ENCODE measurements around the gene OSBPL9. TPM values are rescaled to one million over a fixed set of nuclear protein-coding genes. Genes with fewer than 3 reads are reported as not detected.

The OSBPL9 gene
- total and polyA plus RNA-seq, 9 of the 15 experiments (the other 6 are each of a cell fraction or from before 2014, with no cell fraction given): 43.9 to 217 (median 170) TPM

- ATAC-seq: peak; percentile 92
- ChIA-PET POLR2A (interaction anchor here (0.6 to 1.5 kb wide), 2 partner anchors 16 to 384 kb away, joined by 3 to 9 read pairs; no protein-coding TSS in a partner anchor), CTCF (ENCODE audit: low intra/inter-chr PET ratio) (no interaction called here)
- Histone ChIP-seq H4K20me1 (replicated peaks; ENCODE audit: control insufficient read depth, insufficient read depth, low read length) (peaks cover 24% of the 10 kb centered on the region), H3K27ac (ENCODE audit: extremely low read depth, low read depth, low read length) (peak overlapping the region; percentile 20; the same call in 1 of the 3 replicates), H3K4me3 (no peak overlapping the region), H3K4me2 (ENCODE audit: insufficient read depth, low read length) (no peak overlapping the region; the same call in 1 of the 2 replicates), H3K79me2 (ENCODE audit: control insufficient read depth, insufficient read depth, low read length) (peaks cover 15% of the 10 kb centered on the region; the same call in 2 of the 3 replicates), H3K27me3 (ENCODE audit: control insufficient read depth in 2 of 2, insufficient read depth in 2 of 2, low read length in 2 of 2) (no peaks in the 10 kb centered on the region), H3K9me1 (ENCODE audit: control insufficient read depth, insufficient read depth, low read length) (no peaks in the 10 kb centered on the region), H3K4me1 (replicated peaks in 1 of 2; ENCODE audit: control insufficient read depth in 2 of 2, insufficient read depth in 2 of 2, low read length in 2 of 2) (peaks cover 0 to 32% of the 10 kb centered on the region in 2 experiments; a peak in 3 of 5 replicates), H3K9ac (ENCODE audit: insufficient read depth in 1 of 2, low read depth in 2 of 2, low read length in 2 of 2) (no peak overlapping the region; a peak in 1 of 4 replicates), H3K36me3 (ENCODE audit: control insufficient read depth, insufficient read depth, low read length) (no peaks in the 10 kb centered on the region; the same call in 2 of the 3 replicates), H2AFZ (ENCODE audit: low read depth, low read length) (no peak overlapping the region), H3K9me3 (replicated peaks; ENCODE audit: control insufficient read depth, insufficient read depth, low read depth, low read length) (no peaks in the 10 kb centered on the region)
- no TSS peak for BruUV-seq (replicated peaks)
- WGBS (ENCODE audit: insufficient coverage, low coverage, missing lambda C conversion rate): 6% methylated on average over 4 of the region's 4 CpGs
- in situ Hi-C loops (cut with MboI) (no loop called here), intact Hi-C loops (cut with micrococcal nuclease) (no loop called here)
- FAIRE-seq: peak; percentile 72
- DNase-seq (ENCODE audit: extremely low read depth in 1 of 4, low spot score in 3 of 4): peak in 3 of 4 experiments; percentile 15 to 73 (median 61)
- TF ChIP-seq SMARCA4 (IDR thresholded peaks at IDR 0.05) (peak; percentile 77), SETDB1 (IDR thresholded peaks at IDR 0.05; ENCODE audit: low read length) (no peak), MEIS2 (IDR thresholded peaks at IDR 0.05; ENCODE audit: partially characterized antibody) (peak; percentile 99), ERF (CRISPR knock-in tag; IDR thresholded peaks at IDR 0.05) (no peak), KDM5B (IDR thresholded peaks at IDR 0.05; ENCODE audit: insufficient replicate concordance, low read depth, low read length) (no peak), SAP30 (IDR thresholded peaks at IDR 0.05; ENCODE audit: borderline replicate concordance, insufficient read depth, low read depth, low read length, poor library complexity, severe bottlenecking) (no peak), SLC30A9 (CRISPR knock-in tag; IDR thresholded peaks at IDR 0.05) (no peak), ZNF253 (CRISPR knock-in tag; conservative IDR thresholded peaks at IDR 0.05) (no peak), KLF13 (tag; IDR thresholded peaks at IDR 0.05; ENCODE audit: borderline replicate concordance, low read depth) (no peak), FOXA3 (CRISPR knock-in tag; conservative IDR thresholded peaks at IDR 0.05 in 1 of 2, IDR thresholded peaks at IDR 0.05 in 1 of 2) (no peak), YY1 (IDR thresholded peaks at IDR 0.05; ENCODE audit: borderline replicate concordance in 1 of 3, control insufficient read depth in 1 of 3, extremely low read depth in 1 of 3, insufficient read depth in 3 of 3, insufficient read length in 1 of 3, insufficient replicate concordance in 2 of 3, low read depth in 1 of 3, low read length in 2 of 3) (no peak), CREM (IDR thresholded peaks at IDR 0.05; ENCODE audit: low read depth) (peak; percentile 65), ILF3 (IDR thresholded peaks at IDR 0.05; ENCODE audit: borderline replicate concordance) (no peak), KAT2B (IDR thresholded peaks at IDR 0.05; ENCODE audit: low read depth, low read length) (no peak), ZNF445 (CRISPR knock-in tag; IDR thresholded peaks at IDR 0.05; ENCODE audit: low read depth) (no peak), CBX3 (IDR thresholded peaks at IDR 0.05; ENCODE audit: borderline replicate concordance in 1 of 2, low read length in 2 of 2) (no peak), RBM39 (optimal IDR thresholded peaks at IDR 0.05; ENCODE audit: low read depth, low read length) (no peak), TEAD2 (tag; IDR thresholded peaks at IDR 0.05) (no peak), NELFE (IDR thresholded peaks at IDR 0.05; ENCODE audit: insufficient read depth, insufficient read length) (no peak), PCBP1 (IDR thresholded peaks at IDR 0.05; ENCODE audit: low read depth, low read length, poor library complexity, severe bottlenecking) (no peak), FOXK1 (CRISPR knock-in tag; IDR thresholded peaks at IDR 0.05; ENCODE audit: borderline replicate concordance) (no peak), SRSF3 (IDR thresholded peaks at IDR 0.05; ENCODE audit: insufficient read depth, low read length) (no peak), ARHGAP35 (IDR thresholded peaks at IDR 0.05; ENCODE audit: partially characterized antibody) (no peak)
These were observed 54.8 kb downstream of the OSBPL9 start for GRCh38 chr1:51671527-51672325.
